Rectal smooth muscle tissue (tissue), 1 donor: ENCODE data around the gene CGGBP1.
"Not testable (repeated sequence)": the region's sequence is repeated elsewhere in the genome, so short reads cannot be mapped to it uniquely, and the experiment has no call there.

Source experiments
- H3K27ac ChIP-seq: one replicate; pipeline ENCODE4 v1.7.0; 2013; ENCODE audit warnings: low read depth, low read length, inconsistent platforms
- H3K27me3 ChIP-seq: one replicate; pipeline ENCODE4 v1.7.0; 2013; ENCODE audit warnings: low read length; ENCODE audit not compliant: control insufficient read depth, insufficient read depth
- H3K36me3 ChIP-seq: one replicate; pipeline ENCODE4 v1.7.0; 2013; ENCODE audit warnings: low read length; ENCODE audit not compliant: control insufficient read depth, insufficient read depth
- H3K4me1 ChIP-seq: one replicate; pipeline ENCODE4 v1.7.0; 2013; ENCODE audit warnings: low read length; ENCODE audit not compliant: control insufficient read depth, insufficient read depth
- H3K4me3 ChIP-seq: one replicate; pipeline ENCODE4 v1.7.0; 2013; ENCODE audit warnings: low read length
- H3K9ac ChIP-seq: one replicate; pipeline ENCODE4 v1.7.0; 2013; ENCODE audit warnings: low read length

The CGGBP1 gene

DNA sequence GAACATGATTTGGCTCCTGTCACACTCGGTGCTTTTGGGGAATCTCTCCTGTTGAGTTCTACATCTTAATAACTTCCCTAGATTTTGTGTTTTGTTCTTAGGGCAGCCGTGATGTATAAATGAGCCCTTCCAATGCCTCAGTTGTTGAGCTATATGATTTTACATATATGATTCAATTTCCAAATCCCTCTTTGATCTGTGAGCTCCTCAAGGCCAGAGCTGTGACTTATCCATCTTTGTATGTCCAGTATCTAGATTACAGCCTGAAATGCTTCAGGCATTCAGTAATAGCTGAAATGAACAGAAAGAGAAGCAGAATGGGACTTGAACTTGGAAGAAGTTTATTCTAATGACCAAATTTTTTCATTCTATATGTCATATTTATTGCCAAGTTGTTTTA is 26.6 kb downstream of the CGGBP1 start:
- H3K4me3 ChIP-seq, result peak overlapping the region; percentile 66
- H3K4me1 ChIP-seq, result peaks cover 3% of the 10 kb centered on the region
- H3K9ac ChIP-seq, result no peak overlapping the region
- H3K36me3 ChIP-seq, result no peaks in the 10 kb centered on the region
- peak overlapping the region; percentile 65 for H3K27ac ChIP-seq
- no peaks in the 10 kb centered on the region for H3K27me3 ChIP-seq

GRCh38 chr3:88031642-88032077 is 27.1 kb downstream of the CGGBP1 start:
- Histone ChIP-seq H3K27me3 (no peaks in the 10 kb centered on the region), H3K36me3 (no peaks in the 10 kb centered on the region), H3K4me1 (peaks cover 3% of the 10 kb centered on the region), H3K4me3 (peak overlapping the region; percentile 66), H3K9ac (peak overlapping the region; percentile 12), H3K27ac (peak overlapping the region; percentile 65)

DNA sequence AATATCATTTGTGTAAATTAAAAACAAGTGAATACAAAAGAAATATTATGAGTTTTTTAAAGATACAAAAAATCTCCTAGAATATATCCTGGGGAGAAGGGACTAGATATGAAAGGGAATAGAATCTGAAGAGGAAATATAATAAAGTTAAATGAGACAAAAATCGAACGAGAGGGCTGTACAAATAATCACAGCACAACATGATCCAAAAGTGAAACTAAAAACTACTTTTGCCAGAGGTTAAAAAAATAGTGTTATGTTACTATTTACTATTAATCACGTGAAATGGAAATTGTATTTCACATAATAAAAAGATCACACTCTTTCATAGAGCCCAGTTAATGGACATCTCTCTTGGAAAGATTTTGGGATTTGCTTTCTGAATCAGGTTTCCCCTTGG is 28.6 kb downstream of the CGGBP1 start:
- H3K4me1 ChIP-seq, result peaks cover 3% of the 10 kb centered on the region
- H3K4me3 ChIP-seq, result no peak overlapping the region
- no peaks in the 10 kb centered on the region for H3K36me3 ChIP-seq
- H3K9ac ChIP-seq, result no peak overlapping the region
- no peak overlapping the region for H3K27ac ChIP-seq
- H3K27me3 ChIP-seq, result no peaks in the 10 kb centered on the region

DNA sequence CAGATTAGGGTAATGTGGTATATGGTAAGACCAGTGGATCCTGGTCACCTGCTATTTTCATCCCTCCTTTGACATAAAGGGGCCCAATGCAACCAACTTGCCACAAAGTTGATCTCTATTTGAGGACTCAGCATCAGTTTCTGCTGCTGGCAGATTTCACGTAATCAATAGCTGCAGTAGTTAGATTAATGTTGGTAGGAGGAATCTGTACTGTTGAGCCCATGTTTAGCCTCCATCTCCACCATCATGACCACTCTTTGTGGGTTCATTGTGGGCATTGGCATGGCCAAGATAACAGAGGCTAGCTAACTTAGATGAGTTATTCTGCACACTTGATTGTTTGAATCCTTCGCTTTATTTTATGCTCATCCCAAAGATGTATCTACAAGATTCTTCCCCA is 29.9 kb downstream of the CGGBP1 start:
- no peaks in the 10 kb centered on the region for H3K36me3 ChIP-seq
- H3K27me3 ChIP-seq, result no peaks in the 10 kb centered on the region
- no peak overlapping the region for H3K27ac ChIP-seq
- H3K4me3 ChIP-seq, result no peak overlapping the region
- H3K9ac ChIP-seq, result no peak overlapping the region
- H3K4me1 ChIP-seq, result peaks cover 3% of the 10 kb centered on the region

DNA sequence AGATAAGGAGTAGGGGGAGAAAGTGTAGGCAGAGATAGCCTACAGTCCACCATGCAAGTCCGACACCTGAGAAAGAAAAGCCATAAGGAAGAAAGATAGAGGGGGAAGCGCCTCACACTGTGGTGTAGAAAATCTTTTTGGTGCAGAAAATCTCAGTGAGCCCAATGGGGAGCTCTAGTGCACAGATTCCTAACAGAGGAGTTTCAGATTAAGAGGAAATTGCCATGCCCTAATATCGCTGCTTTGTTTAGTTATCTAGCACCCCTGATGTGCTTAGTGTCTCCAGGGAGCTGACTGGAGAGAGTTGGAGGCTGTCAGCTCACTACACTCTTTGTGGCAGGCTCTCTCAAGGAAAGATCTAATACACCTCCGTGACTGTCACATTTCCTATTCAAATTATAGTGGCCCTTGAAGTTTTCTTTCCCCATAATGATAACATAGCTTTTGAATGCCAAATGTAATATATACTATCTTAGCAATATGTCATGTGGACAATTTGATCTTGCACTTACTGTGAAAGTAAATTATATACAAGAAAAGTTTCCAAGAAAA is 33.7 kb downstream of the CGGBP1 start:
- H3K9ac ChIP-seq, result no peak overlapping the region
- H3K36me3 ChIP-seq, result no peaks in the 10 kb centered on the region
- no peak overlapping the region for H3K4me3 ChIP-seq
- no peaks in the 10 kb centered on the region for H3K27me3 ChIP-seq
- H3K27ac ChIP-seq, result no peak overlapping the region
- no peaks in the 10 kb centered on the region for H3K4me1 ChIP-seq

- Histone ChIP-seq H3K27ac (no peak overlapping the region), H3K9ac (no peak overlapping the region), H3K4me3 (no peak overlapping the region), H3K4me1 (no peaks in the 10 kb centered on the region), H3K36me3 (no peaks in the 10 kb centered on the region), H3K27me3 (no peaks in the 10 kb centered on the region)
Observed at GRCh38 chr3:88019024-88019423, 39.8 kb downstream of the CGGBP1 start.

- H3K36me3 ChIP-seq, H3K27me3 ChIP-seq, H3K4me1 ChIP-seq, H3K4me3 ChIP-seq, H3K27ac ChIP-seq, H3K9ac ChIP-seq: not testable (repeated sequence)
Observed at GRCh38 chr3:88015656-88016055, 43.1 kb downstream of the CGGBP1 start.

DNA sequence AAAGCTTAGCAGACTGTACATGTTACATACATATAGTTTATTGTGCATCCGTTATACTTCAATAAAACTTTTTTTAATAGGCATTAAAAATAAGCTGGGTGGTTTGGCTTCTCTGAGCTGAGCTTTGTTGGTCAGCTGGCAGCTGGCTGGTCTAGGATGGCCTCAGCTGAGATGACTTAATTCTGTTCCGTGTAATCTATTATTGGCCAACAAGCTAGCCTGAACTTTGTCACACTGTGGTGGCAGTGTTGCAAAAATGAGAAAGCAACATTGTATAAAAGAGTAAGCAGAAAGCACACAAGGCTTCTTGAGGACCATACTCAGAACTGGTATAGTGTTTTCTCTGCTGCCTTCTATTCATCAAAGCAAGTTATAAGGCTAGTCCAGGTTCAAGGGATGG is 45.2 kb downstream of the CGGBP1 start:
- no peak overlapping the region for H3K27ac ChIP-seq
- H3K4me3 ChIP-seq, result no peak overlapping the region
- H3K27me3 ChIP-seq, result no peaks in the 10 kb centered on the region
- H3K4me1 ChIP-seq, result no peaks in the 10 kb centered on the region
- H3K36me3 ChIP-seq, result no peaks in the 10 kb centered on the region
- H3K9ac ChIP-seq, result no peak overlapping the region

- no peaks in the 10 kb centered on the region for H3K4me1 ChIP-seq
- H3K36me3 ChIP-seq, result no peaks in the 10 kb centered on the region
Observed at GRCh38 chr3:88010810-88011209, 48.0 kb downstream of the CGGBP1 start.

GRCh38 chr3:88009066-88009465 is 49.7 kb downstream of the CGGBP1 start:
- no peaks in the 10 kb centered on the region for H3K36me3 ChIP-seq
- no peak overlapping the region for H3K4me3 ChIP-seq
- no peak overlapping the region for H3K9ac ChIP-seq
- no peaks in the 10 kb centered on the region for H3K27me3 ChIP-seq
- H3K4me1 ChIP-seq, result no peaks in the 10 kb centered on the region
- no peak overlapping the region for H3K27ac ChIP-seq

More at GRCh38 chr3:88010810-88011209, 48.0 kb downstream of the CGGBP1 start:
- Histone ChIP-seq H3K27me3 (no peaks in the 10 kb centered on the region), H3K9ac (no peak overlapping the region), H3K27ac (no peak overlapping the region), H3K4me3 (no peak overlapping the region)

DNA sequence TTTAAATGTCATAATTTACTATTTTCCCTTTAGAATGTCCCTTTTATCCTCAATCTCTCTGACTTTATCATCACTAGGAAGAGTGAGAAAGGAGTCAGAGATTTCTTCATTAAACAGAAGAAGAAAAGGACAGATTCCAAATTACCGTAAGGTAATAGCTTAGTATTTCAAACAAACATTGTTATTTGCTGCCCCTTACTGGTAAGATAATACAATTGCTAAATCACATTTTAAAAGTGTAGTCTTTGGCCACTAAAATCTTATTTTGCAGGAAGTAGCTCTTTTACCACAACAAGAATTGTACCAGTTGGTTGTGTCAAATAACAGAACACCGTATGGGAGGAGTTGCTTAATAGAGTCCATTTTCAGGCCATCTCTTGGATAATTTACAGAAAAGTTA is 53.7 kb downstream of the CGGBP1 start:
- Histone ChIP-seq H3K27ac (no peak overlapping the region), H3K36me3 (no peaks in the 10 kb centered on the region), H3K4me3 (no peak overlapping the region), H3K4me1 (no peaks in the 10 kb centered on the region), H3K27me3 (no peaks in the 10 kb centered on the region), H3K9ac (no peak overlapping the region)

DNA sequence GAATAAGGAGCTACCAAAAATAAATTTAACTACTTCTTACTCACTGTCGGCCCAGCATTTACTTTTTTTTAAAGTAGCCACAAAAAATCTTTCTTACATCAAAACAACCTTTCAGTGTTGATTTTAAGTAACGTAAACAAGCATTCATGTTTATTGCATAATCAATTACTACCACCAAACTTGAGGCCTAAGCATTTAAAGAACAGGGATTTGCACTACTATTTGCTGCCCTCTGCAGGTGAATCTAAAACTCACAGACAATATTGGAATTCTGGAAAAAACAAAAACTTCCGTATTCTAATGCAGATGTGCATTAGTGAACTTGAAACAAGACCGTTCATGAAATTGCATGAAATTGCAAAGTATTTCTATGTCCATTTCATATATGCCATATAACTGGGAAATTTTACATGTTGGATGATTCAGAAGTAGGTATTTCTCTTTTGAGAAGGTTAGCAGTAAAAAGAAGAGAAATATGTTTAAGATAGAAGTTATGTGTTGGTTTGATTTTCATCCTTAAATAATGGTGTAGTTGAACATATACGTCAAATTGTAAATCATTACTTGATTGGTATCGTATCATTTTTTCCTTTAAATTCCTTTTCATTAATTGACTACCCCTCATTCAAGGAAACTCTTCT is 55.6 kb downstream of the CGGBP1 start:
- Histone ChIP-seq H3K4me1 (no peaks in the 10 kb centered on the region), H3K36me3 (no peaks in the 10 kb centered on the region), H3K9ac (no peak overlapping the region), H3K27ac (no peak overlapping the region), H3K27me3 (no peaks in the 10 kb centered on the region), H3K4me3 (no peak overlapping the region)

GRCh38 chr3:88002448-88002847 is 56.4 kb downstream of the CGGBP1 start:
- Histone ChIP-seq H3K4me1 (no peaks in the 10 kb centered on the region), H3K36me3 (no peaks in the 10 kb centered on the region), H3K4me3 (no peak overlapping the region), H3K27me3 (no peaks in the 10 kb centered on the region), H3K9ac (no peak overlapping the region), H3K27ac (no peak overlapping the region)
